H9 (cell line): ENCODE results near the gene GNGT2. TPM values are rescaled to one million over a fixed set of nuclear protein-coding genes. Genes with fewer than 3 reads are reported as not detected.

ENCODE experiments used
- DNase-seq: peaks from one replicate; pipeline ENCODE4 v3.0.0-alpha.2; 2017
- H2AFZ ChIP-seq: one replicate; pipeline ENCODE4 v1.6.1; 2013; ENCODE audit warnings: mild to moderate bottlenecking, low read length, control low read depth, moderate library complexity
- H2AK5ac ChIP-seq: 2 replicates; pipeline ENCODE4 v1.6.1; 2013; ENCODE audit warnings: low read length, control low read depth, mixed read lengths; ENCODE audit not compliant: insufficient read length
- H2BK120ac ChIP-seq: one replicate; pipeline ENCODE4 v1.6.1; 2013; ENCODE audit warnings: low read depth, mild to moderate bottlenecking, low read length, control low read depth, inconsistent platforms; ENCODE audit not compliant: poor library complexity, severe bottlenecking
- H2BK12ac ChIP-seq: 2 replicates; pipeline ENCODE4 v1.6.1; 2013; ENCODE audit warnings: low read length, control low read depth, mixed read lengths, low read depth; ENCODE audit not compliant: insufficient read length
- H2BK15ac ChIP-seq: 2 replicates; pipeline ENCODE4 v1.6.1; 2013; ENCODE audit warnings: low read depth, low read length, control low read depth
- H2BK20ac ChIP-seq: one replicate; pipeline ENCODE4 v1.6.1; 2013; ENCODE audit warnings: low read depth, mild to moderate bottlenecking, low read length, control low read depth, inconsistent platforms; ENCODE audit not compliant: poor library complexity, severe bottlenecking
- H2BK5ac ChIP-seq: 2 replicates; pipeline ENCODE4 v1.6.1; 2013; ENCODE audit warnings: low read length, control low read depth, mixed read lengths; ENCODE audit not compliant: insufficient read length
- H3K14ac ChIP-seq: 2 replicates; pipeline ENCODE4 v1.6.1; 2013; ENCODE audit warnings: low read length, control low read depth; ENCODE audit not compliant: insufficient read depth
- H3K18ac ChIP-seq: 2 replicates; pipeline ENCODE4 v1.6.1; 2013; ENCODE audit warnings: low read depth, mild to moderate bottlenecking, mixed read lengths, low read length, control low read depth; ENCODE audit not compliant: insufficient read length
- H3K23ac ChIP-seq: 2 replicates; pipeline ENCODE4 v1.6.1; 2013; ENCODE audit warnings: low read length, control low read depth, mixed read lengths, low read depth; ENCODE audit not compliant: insufficient read length
- H3K23me2 ChIP-seq: 2 replicates; pipeline ENCODE4 v1.6.1; 2013; ENCODE audit warnings: low read depth, mild to moderate bottlenecking, mixed read lengths, low read length, control low read depth; ENCODE audit not compliant: insufficient read length, poor library complexity, severe bottlenecking
- H3K27ac ChIP-seq: 2 replicates; pipeline ENCODE4 v1.5.1; 2013; ENCODE audit warnings: low read length, control low read depth, mixed read lengths, low read depth; ENCODE audit not compliant: insufficient read length
- H3K27me3 ChIP-seq: 2 replicates; pipeline ENCODE4 v1.6.1; 2013; ENCODE audit warnings: low read length, control low read depth, inconsistent platforms; ENCODE audit not compliant: insufficient read depth
- H3K4ac ChIP-seq: 2 replicates; pipeline ENCODE4 v1.6.1; 2013; ENCODE audit warnings: low read depth, mild to moderate bottlenecking, control low read depth, inconsistent platforms, low read length, moderate library complexity
- H3K4me1 ChIP-seq: 2 replicates; pipeline ENCODE4 v1.6.1; 2013; ENCODE audit warnings: low read length, control low read depth, inconsistent platforms; ENCODE audit not compliant: insufficient read depth
- H3K4me2 ChIP-seq: 2 replicates; pipeline ENCODE4 v1.6.1; 2013; ENCODE audit warnings: low read length, control low read depth, mixed read lengths; ENCODE audit not compliant: insufficient read length, insufficient read depth
- H3K56ac ChIP-seq: 2 replicates; pipeline ENCODE4 v1.6.1; 2013; ENCODE audit warnings: low read depth, mild to moderate bottlenecking, mixed read lengths, low read length, control low read depth; ENCODE audit not compliant: insufficient read length
- H3K79me1 ChIP-seq: 2 replicates; pipeline ENCODE4 v1.6.1; 2013; ENCODE audit warnings: low read depth, mild to moderate bottlenecking, moderate library complexity, low read length, control low read depth, inconsistent platforms; ENCODE audit not compliant: insufficient read depth, poor library complexity, severe bottlenecking
- H3K79me2 ChIP-seq: 2 replicates; pipeline ENCODE4 v1.6.1; 2013; ENCODE audit warnings: low read length, control low read depth, inconsistent platforms; ENCODE audit not compliant: insufficient read depth
- H3K9ac ChIP-seq: 2 replicates; pipeline ENCODE4 v1.6.1; 2013; ENCODE audit warnings: low read length, control low read depth, mixed read lengths; ENCODE audit not compliant: insufficient read length; ENCODE audit errors: extremely low read depth
- H3K9me3 ChIP-seq: one replicate; pipeline ENCODE4 v1.6.1; 2013; ENCODE audit warnings: low read depth, low read length, inconsistent platforms; ENCODE audit not compliant: control insufficient read depth
- H3T11ph ChIP-seq: one replicate; pipeline ENCODE4 v1.6.1; 2013; ENCODE audit warnings: mild to moderate bottlenecking, low read length, control low read depth, inconsistent platforms
- H4K20me1 ChIP-seq: one replicate; pipeline ENCODE4 v1.6.1; 2013; ENCODE audit not compliant: control insufficient read depth, insufficient read length, insufficient read depth
- H4K5ac ChIP-seq: 2 replicates; pipeline ENCODE4 v1.6.1; 2013; ENCODE audit warnings: low read depth, mild to moderate bottlenecking, mixed read lengths, low read length, control low read depth; ENCODE audit not compliant: insufficient read length
- H4K8ac ChIP-seq: replicated peaks from 2 replicates; pipeline ENCODE4 v1.6.1; 2013; ENCODE audit warnings: low read length, control low read depth, mixed read lengths, low read depth; ENCODE audit not compliant: insufficient read length
- H4K91ac ChIP-seq: 2 replicates; pipeline ENCODE4 v1.6.1; 2013; ENCODE audit warnings: low read depth, mild to moderate bottlenecking, moderate library complexity, mixed read lengths, low read length, control low read depth; ENCODE audit not compliant: insufficient read length
- H3K27ac Mint-ChIP-seq, 3 experiments: 2 replicates in 2 of 3; 3 replicates in 1 of 3; pipeline ENCODE4 v1.8.0; 2020 to 2021; ENCODE audit warnings: mixed read lengths in 3 of 3, mild to moderate bottlenecking in 1 of 3, moderate library complexity in 1 of 3
- H3K27me3 Mint-ChIP-seq: 2 replicates; pipeline ENCODE4 v1.8.0; 2021; ENCODE audit warnings: low read depth, mild to moderate bottlenecking, moderate library complexity, mixed read lengths
- H3K36me3 Mint-ChIP-seq, 3 experiments: 2 replicates in 2 of 3; 3 replicates in 1 of 3; pipeline ENCODE4 v1.8.0; 2020 to 2021; ENCODE audit warnings: low read depth in 3 of 3, mixed read lengths in 3 of 3; ENCODE audit not compliant: insufficient read depth in 1 of 3
- H3K4me1 Mint-ChIP-seq, 2 experiments: 2 replicates each; pipeline ENCODE4 v1.8.0; 2020; ENCODE audit warnings: mixed read lengths in 2 of 2
- H3K4me3 Mint-ChIP-seq, 2 experiments: 2 replicates in 1 of 2; 3 replicates in 1 of 2; pipeline ENCODE4 v1.8.0; 2020 to 2021; ENCODE audit warnings: mild to moderate bottlenecking in 2 of 2, mixed read lengths in 2 of 2, moderate library complexity in 1 of 2
- H3K9me3 Mint-ChIP-seq, 2 experiments: 2 replicates in 1 of 2; 3 replicates in 1 of 2; pipeline ENCODE4 v1.8.0; 2020; ENCODE audit warnings: mild to moderate bottlenecking in 2 of 2, mixed read lengths in 2 of 2, moderate library complexity in 1 of 2
- CTCF ChIP-seq: fragments of 200-600 bp; sonication (generic); conservative IDR thresholded peaks from 3 replicates; pipeline ENCODE4 v1.8.0; 2021; ENCODE audit warnings: antibody characterized with exemption, mild to moderate bottlenecking
- WGBS: extraction: QIAGEN DNeasy Blood & Tissue Kit; methylation state at CpG from one replicate; pipeline ENCODE4 v1.1.7; 2013; ENCODE audit warnings: missing lambda C conversion rate, low lambda C conversion rate, mixed read lengths; ENCODE audit not compliant: insufficient read length; ENCODE audit errors: extremely low coverage; 5-methylcytosine and 5-hydroxymethylcytosine counted together
- total RNA-seq: library from RNA; stranded (reverse); gene quantifications from 2 replicates; pipeline ENCODE4 v1.2.1, GENCODE V29; 2021

The GNGT2 gene
- total RNA-seq, 1 experiment from 2014 or later, result 0.42 TPM

GRCh38 chr17:49170216-49170615 lies 40.2 kb downstream of the GNGT2 start:
- no peaks in the 10 kb centered on the region for H3K79me2 ChIP-seq
- WGBS, result no CpG with 5 or more reads among the region's 2 CpGs

More at GRCh38 chr17:49170216-49170615, 40.2 kb downstream of the GNGT2 start:
- H3K4ac ChIP-seq, result no peak overlapping the region
- H3K27ac ChIP-seq, result no peak overlapping the region
- H3K4me1 Mint-ChIP-seq, result no peaks in the 10 kb centered on the region; a peak in 1 of 4 replicates
- no peak overlapping the region for H3K9ac ChIP-seq
- no peaks in the 10 kb centered on the region for H3K23me2 ChIP-seq
- H2BK120ac ChIP-seq, result no peak overlapping the region
- no peak overlapping the region for H2BK20ac ChIP-seq
- H3K79me1 ChIP-seq, result no peaks in the 10 kb centered on the region
- no peak for TF ChIP-seq CTCF
- H3K36me3 Mint-ChIP-seq, result peaks cover 2 to 5% (median 4%) of the 10 kb centered on the region in 3 experiments; a peak in 5 of 7 replicates
- H3K27me3 Mint-ChIP-seq, result peaks cover 37% of the 10 kb centered on the region
- no peak overlapping the region for H2BK5ac ChIP-seq
- H3T11ph ChIP-seq, result no peak overlapping the region
- no peak overlapping the region for H3K27ac Mint-ChIP-seq
- no peak overlapping the region for H4K8ac ChIP-seq
- no peaks in the 10 kb centered on the region for H3K4me1 ChIP-seq
- peaks cover 12% of the 10 kb centered on the region for H3K9me3 ChIP-seq
- no peak overlapping the region for H2AFZ ChIP-seq
- no peak overlapping the region for H4K5ac ChIP-seq
- no peak overlapping the region for H2BK12ac ChIP-seq
- H3K27me3 ChIP-seq, result no peaks in the 10 kb centered on the region
- H3K14ac ChIP-seq, result no peak overlapping the region
- peaks cover 22 to 25% of the 10 kb centered on the region in 2 experiments for H3K9me3 Mint-ChIP-seq
- H3K4me2 ChIP-seq, result no peak overlapping the region
- no peak overlapping the region for H3K56ac ChIP-seq
- no peak overlapping the region for H2AK5ac ChIP-seq
- no peak overlapping the region for H3K23ac ChIP-seq
- no peak overlapping the region for H3K18ac ChIP-seq
- H2BK15ac ChIP-seq, result no peak overlapping the region
- no peaks in the 10 kb centered on the region for H4K20me1 ChIP-seq
- no peak overlapping the region for H4K91ac ChIP-seq
- DNase-seq, result no peak
- H3K4me3 Mint-ChIP-seq, result no peak overlapping the region
